IPS-11a (cell line): ENCODE data around the gene TOM1L2.

ENCODE experiments used
- H3K4me3 ChIP-seq: one replicate; pipeline ENCODE4 v1.5.1; 2013; ENCODE audit warnings: low read depth, low read length, control low read depth

Gene TOM1L2

GRCh38 chr17:17823433-17824118 lies 148.6 kb downstream of the TOM1L2 start:
- H3K4me3 ChIP-seq = no peak overlapping the region

GRCh38 chr17:17822616-17823015 lies 149.6 kb downstream of the TOM1L2 start:
- H3K4me3 ChIP-seq = no peak overlapping the region

GRCh38 chr17:17822189-17822588 lies 150.0 kb downstream of the TOM1L2 start:
- no peak overlapping the region for H3K4me3 ChIP-seq

- H3K4me3 ChIP-seq = no peak overlapping the region
Measured at GRCh38 chr17:17820463-17821158, 151.6 kb downstream of the TOM1L2 start.

GRCh38 chr17:17820046-17820445 lies 152.2 kb downstream of the TOM1L2 start:
- H3K4me3 ChIP-seq = no peak overlapping the region

GRCh38 chr17:17819561-17819995 lies 152.6 kb downstream of the TOM1L2 start:
- H3K4me3 ChIP-seq = no peak overlapping the region

GRCh38 chr17:17819111-17819510 lies 153.1 kb downstream of the TOM1L2 start:
- no peak overlapping the region for H3K4me3 ChIP-seq

GRCh38 chr17:17818088-17818526 lies 154.1 kb downstream of the TOM1L2 start:
- no peak overlapping the region for H3K4me3 ChIP-seq

- H3K4me3 ChIP-seq = no peak overlapping the region
Measured at GRCh38 chr17:17817552-17817947, 154.7 kb downstream of the TOM1L2 start.

- no peak overlapping the region for H3K4me3 ChIP-seq
Measured at GRCh38 chr17:17816831-17817551, 155.2 kb downstream of the TOM1L2 start.

GRCh38 chr17:17816240-17816814 lies 155.9 kb downstream of the TOM1L2 start:
- no peak overlapping the region for H3K4me3 ChIP-seq

GRCh38 chr17:17815436-17816200 lies 156.6 kb downstream of the TOM1L2 start:
- H3K4me3 ChIP-seq = no peak overlapping the region

GRCh38 chr17:17815062-17815406 lies 157.2 kb downstream of the TOM1L2 start:
- no peak overlapping the region for H3K4me3 ChIP-seq

- no peak overlapping the region for H3K4me3 ChIP-seq
Measured at GRCh38 chr17:17814162-17815061, 157.8 kb downstream of the TOM1L2 start.

- no peak overlapping the region for H3K4me3 ChIP-seq
Measured at GRCh38 chr17:17813725-17814095, 158.5 kb downstream of the TOM1L2 start.

GRCh38 chr17:17813055-17813724 lies 159.0 kb downstream of the TOM1L2 start:
- H3K4me3 ChIP-seq = no peak overlapping the region

- no peak overlapping the region for H3K4me3 ChIP-seq
Measured at GRCh38 chr17:17812211-17813054, 159.8 kb downstream of the TOM1L2 start.
